K562 (cell line): Measurements from ENCODE around the gene MRPS24. TPM values are rescaled to one million over a fixed set of nuclear protein-coding genes. Genes with fewer than 3 reads are reported as not detected.

ENCODE experiments used
- ATAC-seq: fragments of 200-7000 bp; cut with Tn5 transposase; 3 replicates; pipeline ENCODE4 v1.9.1; 2020; ENCODE audit warnings: moderate library complexity
- BruUV-seq: library from RNA; stranded (reverse); fragments of 400-500 nt; replicated peaks from 2 replicates; lab custom pipeline; 2021; lab: Mats Ljungman, UMichigan
- CTCF ChIA-PET: fragments of 300-600 bp; formaldehyde crosslinking; extraction: SDS; loops from one replicate; lab custom pipeline; 2021; ENCODE audit warnings: low intra/inter-chr PET ratio; lab: Yijun Ruan, JAX
- POLR2A ChIA-PET: fragments of 300-600, 350-650 bp; sonication (Branson Sonifier 250); formaldehyde crosslinking; extraction: SDS; loops from one replicate; lab custom pipeline; 2021; ENCODE audit warnings: antibody characterized with exemption, inconsistent platforms; lab: Yijun Ruan, JAX
- DNase-seq, 4 experiments: peaks; one replicate each; pipeline versions ENCODE4 v3.0.0 to v3.0.0-alpha.2; 2011 to 2018; ENCODE audit warnings: low spot score in 3 of 4, mixed read lengths in 3 of 4; ENCODE audit errors: extremely low read depth in 1 of 4
- FAIRE-seq: peaks from 2 replicates; lab custom pipeline; 2011; peaks lifted over from hg19 to GRCh38; lab: Jason Lieb, UNC
- H2AFZ ChIP-seq: 2 replicates; pipeline ENCODE4 v1.6.0; 2011; ENCODE audit warnings: low read depth, low read length, control low read depth, inconsistent platforms
- H3K27ac ChIP-seq: fragments of 200-600 bp; 3 replicates; pipeline ENCODE4 v1.8.0; 2011; ENCODE audit warnings: low read depth, mild to moderate bottlenecking, control low read depth, inconsistent platforms, low read length, moderate library complexity, mixed read lengths; ENCODE audit errors: extremely low read depth
- H3K27me3 ChIP-seq, 2 experiments: fragments of 300-600 bp in 1 of 2; 2 replicates in 1 of 2; 3 replicates in 1 of 2; pipeline versions ENCODE4 v1.6.0 to v1.8.0; 2011; ENCODE audit warnings: inconsistent platforms in 2 of 2, low read length in 2 of 2, mild to moderate bottlenecking in 1 of 2, mixed read lengths in 1 of 2, moderate library complexity in 1 of 2; ENCODE audit not compliant: control insufficient read depth in 2 of 2, insufficient read depth in 2 of 2
- H3K36me3 ChIP-seq: fragments of 300-600 bp; 3 replicates; pipeline ENCODE4 v1.8.0; 2011; ENCODE audit warnings: mild to moderate bottlenecking, low read length, inconsistent platforms; ENCODE audit not compliant: control insufficient read depth, insufficient read depth
- H3K4me1 ChIP-seq, 2 experiments: fragments of 200-600 bp in 1 of 2; replicated peaks in 1 of 2; 2 replicates in 1 of 2; 3 replicates in 1 of 2; pipeline versions ENCODE4 v1.5.1 to v1.8.0; 2011; ENCODE audit warnings: inconsistent platforms in 2 of 2, low read length in 2 of 2, mild to moderate bottlenecking in 1 of 2, mixed read lengths in 1 of 2, moderate library complexity in 1 of 2; ENCODE audit not compliant: control insufficient read depth in 2 of 2, insufficient read depth in 2 of 2
- H3K4me2 ChIP-seq: 2 replicates; pipeline ENCODE4 v1.6.1; 2011; ENCODE audit warnings: low read length, control low read depth, inconsistent platforms, mixed read lengths; ENCODE audit not compliant: insufficient read depth
- H3K4me3 ChIP-seq: fragments of 200-600 bp; sonication (generic), shearing (Covaris generic); 2 replicates; pipeline ENCODE4 v1.5.1; 2016; ENCODE audit warnings: control low read depth, inconsistent platforms
- H3K79me2 ChIP-seq: fragments of 200-600 bp; 3 replicates; pipeline ENCODE4 v1.8.0; 2011; ENCODE audit warnings: low read length, inconsistent platforms; ENCODE audit not compliant: control insufficient read depth, insufficient read depth
- H3K9ac ChIP-seq, 2 experiments: 2 replicates each; pipeline versions ENCODE4 v1.6.0 to v1.6.1; 2011; ENCODE audit warnings: low read depth in 2 of 2, low read length in 2 of 2, control low read depth in 1 of 2, inconsistent platforms in 1 of 2, mild to moderate bottlenecking in 1 of 2, mixed read lengths in 1 of 2; ENCODE audit not compliant: insufficient read depth in 1 of 2
- H3K9me1 ChIP-seq: one replicate; pipeline ENCODE4 v1.6.0; 2011; ENCODE audit warnings: inconsistent platforms, mild to moderate bottlenecking, low read length, moderate library complexity; ENCODE audit not compliant: control insufficient read depth, insufficient read depth
- H3K9me3 ChIP-seq: replicated peaks from 2 replicates; pipeline ENCODE4 v1.5.1; 2011; ENCODE audit warnings: low read depth, low read length, inconsistent platforms; ENCODE audit not compliant: control insufficient read depth, insufficient read depth
- H4K20me1 ChIP-seq: replicated peaks from 2 replicates; pipeline ENCODE4 v1.6.1; 2011; ENCODE audit warnings: low read length, inconsistent platforms, mixed read lengths; ENCODE audit not compliant: control insufficient read depth, insufficient read depth
- BACH1 ChIP-seq: fragments of 200-800 bp; sonication (Bioruptor generic); IDR thresholded peaks from 2 replicates; pipeline ENCODE4 v1.6.1; 2016; ENCODE audit warnings: missing genetic modification characterization, missing compliant biosample characterization
- C11orf30 ChIP-seq: fragments of 450-650 bp; IDR thresholded peaks from 2 replicates; pipeline ENCODE4 v1.6.1; 2016; ENCODE audit warnings: low read depth, mild to moderate bottlenecking
- CAMTA2 ChIP-seq: fragments of 250-450 bp; sonication (Bioruptor Pico); conservative IDR thresholded peaks from 2 replicates; pipeline ENCODE4 v1.5.1; 2022
- CBFA2T3 ChIP-seq: fragments of 450-650 bp; IDR thresholded peaks from 2 replicates; pipeline ENCODE4 v1.6.1; 2017
- CCNT2 ChIP-seq: IDR thresholded peaks from 2 replicates; pipeline ENCODE4 v1.6.1; 2011; ENCODE audit warnings: borderline replicate concordance, low read depth, mild to moderate bottlenecking, moderate library complexity, mixed read lengths, low read length; ENCODE audit not compliant: insufficient read length; ENCODE audit errors: extremely low read depth
- CHD1 ChIP-seq: fragments of 200-600 bp; sonication (generic); IDR thresholded peaks from one replicate; pipeline ENCODE4 v1.6.1; 2012; ENCODE audit warnings: mild to moderate bottlenecking, moderate library complexity, low read length, inconsistent platforms
- CTBP1 ChIP-seq: fragments of 450-650 bp; IDR thresholded peaks from 2 replicates; pipeline ENCODE4 v1.6.1; 2016; ENCODE audit warnings: borderline replicate concordance
- EGR1 ChIP-seq: fragments of 450-650 bp; conservative IDR thresholded peaks from 2 replicates; pipeline ENCODE4 v1.6.1; 2017; ENCODE audit warnings: mild to moderate bottlenecking
- ESRRB ChIP-seq: fragments of 250-450 bp; sonication (Bioruptor Pico); IDR thresholded peaks from 2 replicates; pipeline ENCODE4 v1.5.0; 2020; ENCODE audit warnings: mild to moderate bottlenecking, moderate library complexity, borderline replicate concordance
- HDGF ChIP-seq: fragments of 450-650 bp; IDR thresholded peaks from 2 replicates; pipeline ENCODE4 v1.6.1; 2016
- HMG20B ChIP-seq: fragments of 250-450 bp; sonication (Bioruptor Pico); IDR thresholded peaks from 2 replicates; pipeline ENCODE4 v1.5.0; 2021; ENCODE audit warnings: mild to moderate bottlenecking
- HNRNPUL1 ChIP-seq: fragments of 200-400 bp; formaldehyde crosslinking; IDR thresholded peaks from 2 replicates; pipeline ENCODE4 v1.6.1; 2017; ENCODE audit warnings: low read length
- MTA1 ChIP-seq: fragments of 450-650 bp; IDR thresholded peaks from 2 replicates; pipeline ENCODE4 v1.6.1; 2017; ENCODE audit warnings: borderline replicate concordance
- NFIX ChIP-seq: fragments of 250-450 bp; sonication (Bioruptor Pico); IDR thresholded peaks from 2 replicates; pipeline ENCODE4 v1.4.0; 2020; ENCODE audit warnings: low read depth, mild to moderate bottlenecking, moderate library complexity
- SMAD1 ChIP-seq: fragments of 150-350 bp; IDR thresholded peaks from 2 replicates; pipeline ENCODE4 v1.6.1; 2014; ENCODE audit warnings: low read length, low read depth; ENCODE audit not compliant: partially characterized antibody
- SRF ChIP-seq, 2 experiments: fragments of 250-450, 450-650 bp in 1 of 2; sonication (Bioruptor Pico) in 1 of 2; sonication (generic) in 1 of 2; formaldehyde crosslinking; IDR thresholded peaks; 2 replicates each; pipeline versions ENCODE4 v1.5.0 to v1.5.1; 2020 to 2022; ENCODE audit warnings: mild to moderate bottlenecking in 1 of 2, missing genetic modification reagents in 1 of 2
- TAL1 ChIP-seq: fragments of 450-650 bp; IDR thresholded peaks from 2 replicates; pipeline ENCODE4 v1.6.1; 2016; ENCODE audit warnings: mild to moderate bottlenecking
- TCF3 ChIP-seq: sonication (generic); formaldehyde crosslinking; IDR thresholded peaks from 2 replicates; pipeline ENCODE4 v1.4.0; 2020; ENCODE audit warnings: mild to moderate bottlenecking, missing genetic modification reagents
- TCFL5 ChIP-seq: fragments of 250-450 bp; sonication (Bioruptor Pico); conservative IDR thresholded peaks from 2 replicates; pipeline ENCODE4 v1.6.1; 2021; ENCODE audit warnings: mild to moderate bottlenecking, moderate library complexity, matching md5 sums
- TEAD4 ChIP-seq, 2 experiments: sonication (generic) in 1 of 2; formaldehyde crosslinking in 1 of 2; IDR thresholded peaks; 2 replicates each; pipeline versions ENCODE4 v1.6.1 to v1.8.0; 2012 to 2022; ENCODE audit warnings: borderline replicate concordance in 1 of 2, inconsistent platforms in 1 of 2, low read length in 1 of 2, mild to moderate bottlenecking in 1 of 2, missing genetic modification reagents in 1 of 2
- YY1 ChIP-seq, 3 experiments: IDR thresholded peaks; 2 replicates each; pipeline ENCODE4 v1.6.1; 2011; ENCODE audit warnings: low read length in 2 of 3, mild to moderate bottlenecking in 2 of 3, moderate library complexity in 2 of 3, borderline replicate concordance in 1 of 3, control low read depth in 1 of 3, low read depth in 1 of 3; ENCODE audit not compliant: insufficient read depth in 3 of 3, insufficient replicate concordance in 2 of 3, control insufficient read depth in 1 of 3, insufficient read length in 1 of 3; ENCODE audit errors: extremely low read depth in 1 of 3
- ZKSCAN1 ChIP-seq: fragments of 150-350 bp; IDR thresholded peaks from 2 replicates; pipeline ENCODE4 v1.6.1; 2016; ENCODE audit warnings: low read depth, low read length
- ZNF449 ChIP-seq: fragments of 250-450 bp; sonication (Bioruptor Pico); IDR thresholded peaks from 2 replicates; pipeline ENCODE4 v1.8.0; 2022; ENCODE audit warnings: moderate library complexity, mild to moderate bottlenecking, inconsistent platforms
- WGBS: fragments of 100-300 bp; shearing (Covaris generic); methylation state at CpG from one replicate; pipeline ENCODE4 v1.1.6; 2016; ENCODE audit warnings: low coverage, mixed read lengths; ENCODE audit not compliant: insufficient coverage; ENCODE audit errors: missing lambda C conversion rate; 5-methylcytosine and 5-hydroxymethylcytosine counted together
- in situ Hi-C: fragments of 300-500 bp; cut with MboI; formaldehyde crosslinking; loops from 4 replicates; pipeline ENCODE4 v1.15.0; 2018; ENCODE audit warnings: inconsistent platforms, mixed read lengths
- intact Hi-C: fragments of 100-400 bp; cut with micrococcal nuclease; formaldehyde crosslinking; loops from 2 replicates; pipeline ENCODE4 v1.14.2; 2022
- polyA plus RNA-seq, 8 experiments: library from polyadenylated mRNA; depleted of rRNA in 4 of 8; stranded (reverse) in 5 of 8; unstranded in 3 of 8; fragments of >200 nt; fragmentation: Nextera tagmentation in 2 of 8; fragmentation: Illumina TruSeq in 1 of 8; extraction: Ambion mirVana in 2 of 8; extraction: Trizol in 1 of 8; gene quantifications; 2 replicates each; pipeline versions ENCODE4 v1.2.1 to v1.2.3, GENCODE V29; 2011 to 2014; ENCODE audit warnings: inconsistent platforms in 1 of 8, missing spikeins in 1 of 8
- total RNA-seq, 7 experiments: library from RNA; depleted of rRNA in 6 of 7; stranded (reverse); fragments of >200 nt in 6 of 7; fragmentation: Illumina TruSeq in 2 of 7; extraction: Trizol in 2 of 7; gene quantifications; 2 replicates each; pipeline versions ENCODE4 v1.2.1 to v1.2.3, GENCODE V29; 2011 to 2021; ENCODE audit warnings: low replicate concordance in 1 of 7

The MRPS24 gene
- total and polyA plus RNA-seq, 9 of the 15 experiments (the other 6 are each of a cell fraction or from before 2014, with no cell fraction given): 51.4 to 214 (median 169) TPM

GRCh38 chr7:43823941-43824340, 45.4 kb downstream of the MRPS24 start:
- in situ Hi-C loops: no loop called here
- Histone ChIP-seq H3K4me3 (no peak overlapping the region), H3K4me2 (peak overlapping the region; percentile 12; the same call in 1 of the 2 replicates), H3K27me3 (peaks cover 18 to 23% of the 10 kb centered on the region in 2 experiments), H3K9me3 (no peaks in the 10 kb centered on the region), H3K9me1 (no peaks in the 10 kb centered on the region), H3K4me1 (peaks cover 5 to 7% of the 10 kb centered on the region in 2 experiments; a peak in 2 of 5 replicates), H3K79me2 (no peaks in the 10 kb centered on the region), H3K9ac (0 out of 4 replicates have a peak overlapping the region, but pooled peaks of 1 of the 2 experiments have one; percentile 47), H4K20me1 (no peaks in the 10 kb centered on the region), H3K27ac (no peak overlapping the region), H3K36me3 (no peaks in the 10 kb centered on the region), H2AFZ (no peak overlapping the region)
- FAIRE-seq: no peak
- 2% methylated on average over 6 of the region's 6 CpGs for WGBS
- ATAC-seq: peak; percentile 81
- DNase-seq: peak in 3 of 4 experiments; percentile 18 to 29 (median 25)
- CTCF ChIA-PET: no interaction called here
- no TSS peak for BruUV-seq
- POLR2A ChIA-PET: interaction anchor here (0.6 to 1.7 kb wide), 3 partner anchors 8 to 40 kb away, joined by 3 to 4 read pairs (median 4); no protein-coding TSS in a partner anchor
- intact Hi-C loops: no loop called here
- TF ChIP-seq CAMTA2 (CRISPR knock-in tag) (no peak), ESRRB (CRISPR knock-in tag) (no peak), EGR1 (0 out of 2 replicates have a peak, but pooled peaks have one; percentile 21), SMAD1 (no peak), BACH1 (tag) (no peak), HMG20B (no peak), ZNF449 (CRISPR knock-in tag) (no peak), HNRNPUL1 (no peak), YY1 (IDR thresholded peaks at IDR 0.05; ENCODE audit: borderline replicate concordance in 1 of 3, control insufficient read depth in 1 of 3, extremely low read depth in 1 of 3, insufficient read depth in 3 of 3, insufficient read length in 1 of 3, insufficient replicate concordance in 2 of 3, low read depth in 1 of 3, low read length in 2 of 3) (peak in 1 of 3 experiments; percentile 37), NFIX (CRISPR knock-in tag) (no peak), CTBP1 (0 out of 2 replicates have a peak, but pooled peaks have one; percentile 30), TEAD4 (IDR thresholded peaks at IDR 0.05; ENCODE audit: low read length) (peak; percentile 33; the same call in 1 of the 2 replicates), TEAD4 (CRISPR knock-in tag; IDR thresholded peaks at IDR 0.05; ENCODE audit: borderline replicate concordance) (no peak), C11orf30 (no peak), TAL1 (0 out of 2 replicates have a peak, but pooled peaks have one; percentile 15), MTA1 (0 out of 2 replicates have a peak, but pooled peaks have one; percentile 4), CCNT2 (peak; percentile 18), SRF (CRISPR knock-in tag; IDR thresholded peaks at IDR 0.05) (no peak), HDGF (no peak), CHD1 (no peak), TCFL5 (CRISPR knock-in tag) (no peak), TCF3 (no peak), CBFA2T3 (0 out of 2 replicates have a peak, but pooled peaks have one; percentile 11), ZKSCAN1 (no peak)
